ENCODE measurements around the gene ACAD11.
"Not testable (repeated sequence)": the region's sequence is repeated elsewhere in the genome, so short reads cannot be mapped to it uniquely, and the experiment has no call there.

ACAD11 gene

DNA sequence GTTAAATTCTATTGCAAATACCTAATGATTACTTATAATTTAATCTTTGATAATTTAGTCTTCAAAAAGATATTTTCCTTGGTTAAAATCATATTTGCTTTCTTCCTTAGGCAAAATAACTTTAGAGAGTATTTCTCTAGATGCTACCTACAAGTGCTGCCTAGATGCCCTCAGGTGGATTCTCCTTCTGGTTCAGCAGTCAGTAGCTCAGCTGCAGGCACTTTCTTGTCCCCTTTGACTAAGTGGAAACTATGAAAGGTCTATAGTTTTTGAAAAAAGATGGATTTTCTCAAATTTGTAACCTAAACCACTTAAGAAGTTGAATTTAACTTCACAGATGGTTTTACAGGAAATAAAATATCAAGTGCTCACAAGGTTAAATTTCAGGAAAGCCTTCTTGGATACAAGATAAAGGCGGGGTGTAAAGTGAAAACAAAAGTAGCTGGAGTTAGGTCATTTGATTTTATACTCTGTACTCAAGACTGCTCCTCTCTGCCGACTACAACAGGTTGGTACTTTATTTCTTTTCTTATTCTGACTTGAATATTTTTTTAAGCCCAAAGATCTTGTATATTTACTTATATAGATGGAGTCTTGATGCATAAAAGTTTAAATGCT lies 62.7 kb downstream of the ACAD11 start, which contains the start of gene ACKR4:
Gene ACKR4, plus strand, starts transcription at position 455 of the 618 bp plus-strand sequence. CDS start 3,128 bp downstream, outside the sequence.
- DNase-seq: no peak

DNA sequence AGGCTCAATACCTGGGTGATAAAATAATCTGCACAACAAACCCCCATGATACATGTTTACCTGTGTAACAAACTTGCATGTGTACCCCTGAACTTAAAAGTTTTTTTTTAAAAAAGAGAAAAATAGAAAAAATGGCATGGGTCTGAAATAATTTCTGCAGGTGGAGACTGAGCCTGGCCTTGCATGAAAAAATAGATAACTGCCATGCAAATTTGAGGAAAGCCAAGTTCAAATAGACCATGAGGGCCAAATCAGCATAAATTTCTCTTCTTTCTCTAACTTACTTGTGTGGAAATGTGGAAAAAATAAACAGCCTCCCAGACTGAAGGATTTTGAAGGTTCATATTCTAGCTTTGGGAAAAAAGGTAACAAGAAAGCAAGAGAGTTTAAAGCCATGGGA lies 63.3 kb downstream of the ACAD11 start:
- DNase-seq: no peak

DNA sequence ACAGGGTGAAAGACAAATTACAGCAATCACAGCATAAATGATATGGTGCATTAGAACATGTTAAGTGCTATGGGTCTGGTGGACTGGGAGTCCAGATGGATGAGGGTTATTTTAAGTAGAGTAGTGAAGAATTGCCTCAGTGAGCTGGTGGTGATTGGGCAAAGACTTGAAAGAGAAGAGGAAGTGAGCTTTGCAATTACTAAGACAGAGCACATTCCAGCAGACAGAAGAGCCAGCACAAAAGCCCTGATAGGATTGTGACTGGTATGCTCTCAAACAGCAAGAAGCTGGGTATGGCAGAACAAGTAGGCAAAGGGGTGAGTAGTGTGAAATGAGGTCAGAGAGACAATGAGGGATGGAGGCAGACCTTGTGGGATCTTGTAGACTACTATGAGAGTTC lies 64.6 kb downstream of the ACAD11 start:
- no peak for DNase-seq

DNA sequence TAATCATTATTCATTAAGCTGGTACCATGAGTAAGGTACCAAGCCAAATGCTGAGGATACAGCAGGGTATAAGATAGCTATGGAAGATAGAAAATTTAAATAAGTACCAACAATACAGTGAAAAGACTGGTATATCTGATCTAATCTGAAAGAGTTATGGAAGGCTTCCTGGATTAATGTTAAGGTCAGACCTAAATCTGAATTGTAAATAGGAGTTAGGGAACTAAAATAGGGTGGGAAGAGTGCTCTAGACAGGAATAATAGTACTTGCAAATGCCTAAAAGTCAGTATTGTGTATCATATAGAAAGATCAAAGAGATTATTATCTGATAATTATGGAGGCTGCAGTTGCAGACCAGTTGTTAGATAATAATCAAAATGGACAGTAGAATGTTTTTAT lies 65.1 kb downstream of the ACAD11 start:
- DNase-seq: no peak

DNA sequence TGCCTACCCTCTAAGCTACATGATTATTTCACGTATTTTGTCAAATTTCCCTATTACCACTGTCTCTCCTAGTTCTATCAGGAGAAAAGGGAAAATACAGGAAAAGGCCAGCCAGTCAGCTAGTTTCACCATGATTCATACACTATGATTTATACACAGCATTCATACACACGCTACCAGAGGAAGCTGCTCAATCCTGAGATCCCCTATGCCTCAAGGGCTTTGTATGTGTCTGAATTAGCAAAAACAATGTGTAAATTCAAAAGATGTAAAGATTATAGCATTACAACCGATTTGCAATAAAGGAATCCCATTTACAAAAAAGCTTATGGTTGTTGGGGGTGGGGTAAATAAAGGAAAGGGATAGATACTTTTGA lies 65.7 kb downstream of the ACAD11 start:
- DNase-seq: no peak

DNA sequence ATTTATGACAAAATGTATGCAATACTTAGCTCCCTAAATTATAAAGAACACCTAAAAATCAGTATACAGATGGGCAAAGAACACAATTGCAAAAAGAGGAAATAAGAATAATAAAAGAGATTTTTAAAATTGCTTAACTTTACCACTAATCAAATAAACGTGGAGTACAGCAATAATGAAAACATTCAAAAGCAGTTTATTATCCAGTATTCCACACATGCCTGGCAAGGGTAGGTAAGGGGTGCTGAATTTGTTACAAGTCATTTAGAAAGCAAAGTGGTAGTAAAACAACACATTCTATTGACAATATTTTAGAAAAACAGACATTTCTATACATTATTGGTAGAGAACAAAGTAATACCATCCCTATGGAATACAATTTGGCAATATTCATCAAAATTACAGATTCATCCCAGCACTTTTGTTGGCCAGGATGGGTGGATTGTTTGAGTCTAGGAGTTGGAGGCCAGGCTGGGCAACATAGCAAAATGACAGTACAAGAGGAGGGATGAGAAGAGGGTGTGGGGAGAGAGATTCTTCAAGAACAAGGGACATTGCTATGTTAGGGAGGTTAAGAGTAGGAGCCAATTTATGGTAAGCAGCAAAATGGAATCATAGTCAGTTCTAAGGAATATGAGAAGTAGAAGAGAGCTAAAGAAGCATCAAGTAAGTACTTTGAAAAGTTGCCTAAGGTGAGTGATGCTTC lies 66.2 kb downstream of the ACAD11 start:
- no peak for DNase-seq

DNA sequence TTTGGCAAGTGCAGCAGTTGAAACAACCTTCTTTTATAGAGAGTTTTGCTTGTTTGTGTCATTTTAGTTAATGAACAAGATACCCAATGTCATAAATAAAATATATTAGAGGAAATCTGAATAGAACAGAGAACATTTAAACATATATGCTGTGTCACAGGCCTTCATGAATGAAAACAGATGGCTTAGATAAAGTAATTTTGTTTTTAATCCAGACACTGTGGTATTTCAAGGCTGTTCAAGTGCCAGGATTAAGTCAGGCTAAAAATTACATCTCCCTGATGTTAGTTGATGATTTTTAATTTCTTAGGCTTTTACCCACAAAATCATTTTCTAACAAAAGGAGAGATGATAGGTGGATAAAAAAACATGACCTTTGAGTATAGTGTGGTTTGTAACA lies 67.4 kb downstream of the ACAD11 start:
- no peak for DNase-seq

DNA sequence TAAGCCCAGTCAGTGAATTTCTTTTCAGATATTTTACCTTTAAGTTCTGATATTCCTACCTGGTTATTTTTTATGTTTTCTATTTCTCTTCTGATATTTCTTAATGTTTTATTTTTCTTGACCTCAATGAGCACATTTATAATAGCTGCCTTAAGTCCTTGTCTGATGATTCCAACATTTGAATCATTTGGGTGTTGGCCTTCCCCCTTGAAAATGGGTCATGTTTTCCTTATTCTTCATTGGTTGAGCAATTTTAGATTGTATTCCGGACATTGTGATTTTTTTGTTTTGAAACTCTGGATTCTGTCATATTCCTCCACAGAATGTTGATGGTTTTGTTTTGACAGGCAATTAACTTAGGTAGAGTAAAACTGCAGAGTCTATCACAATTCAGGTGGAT lies 72.2 kb downstream of the ACAD11 start:
- no peak for DNase-seq

DNA sequence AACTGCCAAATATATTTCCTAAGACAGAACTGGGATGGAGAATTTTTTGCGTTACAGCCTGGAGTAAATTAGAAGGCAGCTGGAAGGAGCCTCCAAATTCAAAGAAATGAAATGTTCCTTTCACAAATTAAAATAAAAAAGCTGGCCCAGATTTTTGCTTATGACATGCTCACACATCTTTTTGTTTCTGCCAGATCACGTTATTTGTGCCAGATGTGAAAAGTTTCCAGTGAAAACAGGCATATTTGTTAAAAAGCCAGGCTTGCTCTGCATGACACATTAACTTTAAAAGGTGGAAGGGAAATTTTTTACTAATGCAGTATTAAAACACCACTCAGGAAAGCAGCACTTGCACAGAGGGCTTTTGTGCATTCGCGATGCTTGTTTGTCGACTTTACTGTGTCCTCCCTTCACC lies 85.8 kb downstream of the ACAD11 start:
- DNase-seq: no peak

DNA sequence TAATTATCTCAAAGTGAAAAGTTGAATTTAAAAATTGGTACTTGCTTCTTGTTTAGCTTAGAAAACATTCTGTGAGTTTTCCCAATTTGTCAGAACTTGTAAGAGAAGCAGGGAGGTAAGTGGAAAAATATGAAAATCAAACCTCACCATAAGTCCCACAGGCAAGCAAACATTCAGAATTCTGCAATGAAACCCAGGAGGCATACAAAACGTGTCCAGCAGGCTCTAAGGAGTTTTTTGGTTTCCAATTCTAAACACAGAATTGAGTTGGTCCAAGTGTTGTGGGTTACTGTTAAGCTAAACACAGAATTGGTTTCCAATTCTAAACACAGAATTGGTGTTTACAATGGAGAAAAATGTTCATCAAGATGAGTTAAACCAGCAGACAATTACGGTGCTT lies 89.6 kb downstream of the ACAD11 start:
- no peak for DNase-seq

DNA sequence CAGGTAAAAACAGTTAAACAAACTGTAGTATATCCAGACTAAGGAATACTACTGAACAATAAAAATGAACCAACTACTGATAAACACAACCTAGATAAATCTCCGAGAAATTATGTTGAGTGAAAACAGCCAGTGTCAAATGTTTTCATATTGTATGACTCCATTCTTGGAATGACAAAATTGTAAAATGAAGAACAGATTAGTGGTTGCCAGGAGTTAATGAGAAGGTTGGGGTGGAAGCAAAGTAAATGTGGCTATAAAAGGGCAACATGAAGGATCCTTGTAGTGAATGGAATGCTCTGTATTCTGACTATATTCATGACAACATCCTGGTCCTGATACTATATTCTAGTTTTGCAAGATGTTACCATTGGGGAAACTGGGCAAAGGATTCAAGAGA lies 90.0 kb downstream of the ACAD11 start:
- no peak for DNase-seq

DNA sequence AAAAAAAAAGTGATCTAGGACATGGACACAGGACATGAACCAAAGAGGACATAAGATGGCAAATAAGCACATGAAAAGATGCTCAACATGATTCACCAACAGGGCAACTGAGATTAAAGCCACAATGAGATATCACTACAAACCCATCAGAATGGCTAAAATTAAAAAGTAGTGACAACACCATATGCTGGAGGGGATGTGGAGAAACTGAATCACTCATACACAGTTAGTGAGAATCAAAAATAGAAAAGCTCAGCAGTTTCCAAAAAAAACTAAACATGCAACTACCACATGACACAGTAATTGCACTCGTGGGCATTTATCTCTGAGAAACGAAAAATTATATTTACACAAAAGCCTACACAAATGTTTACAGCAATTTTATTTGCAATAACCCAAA lies 90.5 kb downstream of the ACAD11 start:
- DNase-seq: no peak

DNA sequence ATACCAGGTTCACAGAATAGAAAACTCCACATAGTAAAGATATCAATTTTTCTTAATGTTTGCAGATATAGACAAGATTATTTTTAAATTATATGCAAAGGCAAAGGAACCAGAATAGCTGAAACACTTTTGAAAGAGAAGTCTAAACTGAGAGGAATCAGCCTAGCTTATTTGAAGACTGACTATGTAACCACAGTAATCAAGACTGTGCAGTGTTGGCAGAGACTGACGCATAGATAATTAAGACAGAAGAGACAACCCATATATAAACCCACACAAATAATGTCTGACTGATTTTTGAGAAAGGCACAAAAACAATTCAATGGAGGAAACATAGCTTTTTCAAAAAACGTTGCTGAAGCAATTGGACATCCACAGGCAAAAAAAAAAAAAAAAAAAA lies 91.2 kb downstream of the ACAD11 start:
- DNase-seq: no peak

DNA sequence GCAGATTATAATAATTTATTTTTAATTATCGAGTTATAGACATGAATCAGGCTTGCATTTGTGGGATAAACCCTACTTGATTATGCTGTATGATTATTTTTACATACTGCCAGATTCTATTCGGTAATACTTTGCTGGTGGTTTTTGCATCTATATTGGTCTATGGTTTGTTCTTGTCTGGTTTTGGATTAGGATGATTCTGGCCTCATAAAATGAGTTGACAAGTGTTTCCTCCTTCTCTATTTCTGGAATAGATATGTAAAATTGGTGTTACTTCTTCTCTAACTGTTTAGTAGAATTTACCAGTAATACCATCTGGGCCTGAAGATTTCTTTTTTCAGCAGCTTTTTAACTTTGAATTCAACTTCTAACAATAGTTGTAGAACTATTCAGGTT lies 95.5 kb downstream of the ACAD11 start:
- no peak for DNase-seq

DNA sequence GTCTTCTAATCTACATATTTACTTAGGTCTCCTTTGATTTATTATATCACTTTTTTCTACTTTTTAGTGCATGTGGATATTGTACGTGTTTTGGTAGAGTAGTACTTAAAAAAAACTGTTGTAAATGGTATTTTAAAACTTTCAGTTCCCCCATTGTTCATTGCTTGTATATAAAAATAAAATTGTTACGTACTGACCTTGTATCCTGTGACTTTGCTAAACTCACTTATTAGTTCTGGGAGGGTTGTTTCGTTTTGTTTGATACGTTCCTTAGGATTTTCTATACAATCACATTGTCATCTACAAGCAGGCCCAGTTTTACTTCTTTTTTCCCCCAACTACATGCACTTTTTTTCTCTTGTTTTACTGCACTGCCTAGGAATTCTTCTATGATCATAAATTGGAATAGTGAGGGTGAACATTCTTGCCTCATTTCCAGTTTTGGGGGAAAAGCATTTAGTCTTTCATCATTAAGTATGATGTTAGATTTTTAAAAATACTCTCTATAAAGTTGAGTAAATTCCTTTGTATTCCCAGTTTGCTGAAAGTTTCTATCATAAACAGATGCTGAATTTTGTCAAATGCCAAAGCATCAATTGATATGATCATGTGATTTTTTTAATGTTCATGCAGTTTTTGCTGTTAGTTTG lies 96.1 kb downstream of the ACAD11 start:
- DNase-seq: no peak

DNA sequence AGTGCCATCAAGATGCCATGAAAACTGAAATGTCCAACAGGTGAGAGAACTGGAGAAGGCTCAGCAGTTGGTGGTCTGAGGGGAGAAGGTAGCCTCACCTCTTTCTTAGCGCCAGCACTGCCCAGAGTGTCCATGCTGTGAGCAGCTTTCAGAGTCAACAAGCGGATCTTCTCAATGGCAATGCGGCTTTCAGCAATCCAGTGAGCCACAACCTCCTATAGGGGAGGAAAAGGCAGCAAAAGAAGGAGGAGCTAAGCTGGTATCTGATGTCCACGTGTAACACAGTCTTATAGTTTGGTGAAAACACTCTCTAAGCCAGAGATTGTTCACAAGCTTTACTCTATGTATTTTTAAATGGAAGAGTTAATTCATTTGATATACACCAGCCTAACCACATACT lies 98.6 kb downstream of the ACAD11 start:
- peak; percentile 91 for DNase-seq

DNA sequence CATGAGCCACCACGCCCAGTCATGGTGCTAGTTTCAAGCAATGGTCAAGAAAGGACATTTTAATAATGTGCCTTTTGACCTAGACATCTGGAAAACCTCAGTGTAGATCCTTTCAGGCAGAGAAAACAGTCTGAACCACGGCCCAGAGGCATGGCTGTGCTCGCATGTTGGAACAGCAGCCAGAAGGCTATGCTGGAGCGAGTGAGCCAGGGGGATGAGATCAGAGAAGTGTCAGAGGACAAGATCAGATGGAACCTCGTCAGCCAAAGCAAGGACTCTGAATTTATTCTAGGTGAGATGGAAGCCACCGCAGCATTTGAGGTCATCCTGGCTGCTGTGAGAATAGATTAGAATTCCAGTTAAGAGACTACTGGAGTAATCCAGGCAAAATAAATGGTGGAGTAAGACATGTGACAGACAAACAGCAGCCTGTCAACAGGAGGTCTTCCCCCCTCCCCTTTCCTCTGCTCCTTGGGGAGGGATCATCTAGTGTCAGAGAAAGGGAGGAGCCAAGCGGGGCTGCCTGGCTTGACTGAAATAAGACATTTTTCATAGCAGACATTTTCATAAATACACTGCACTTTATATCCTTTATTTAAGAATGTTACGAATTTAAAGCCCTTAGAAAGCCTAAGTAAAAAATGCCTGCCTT lies 103.0 kb downstream of the ACAD11 start:
- no peak for DNase-seq

DNA sequence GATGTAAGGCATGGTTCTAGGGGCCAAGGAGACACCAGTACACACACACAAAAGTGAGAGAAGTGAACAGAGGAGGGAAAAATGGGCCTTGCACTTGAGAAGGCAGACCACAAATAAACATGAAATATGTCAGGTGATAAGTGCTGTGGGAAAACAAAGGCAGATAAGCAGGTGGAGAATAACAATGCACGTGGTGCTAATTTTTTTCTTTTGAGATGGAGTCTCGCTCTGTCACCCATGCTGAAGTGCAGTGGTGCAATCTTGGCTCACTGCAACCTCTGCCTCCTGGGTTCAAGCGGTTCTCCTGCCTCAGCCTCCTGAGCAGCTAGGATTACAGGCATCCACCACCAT lies 103.6 kb downstream of the ACAD11 start:
- DNase-seq: not testable (repeated sequence)

DNA sequence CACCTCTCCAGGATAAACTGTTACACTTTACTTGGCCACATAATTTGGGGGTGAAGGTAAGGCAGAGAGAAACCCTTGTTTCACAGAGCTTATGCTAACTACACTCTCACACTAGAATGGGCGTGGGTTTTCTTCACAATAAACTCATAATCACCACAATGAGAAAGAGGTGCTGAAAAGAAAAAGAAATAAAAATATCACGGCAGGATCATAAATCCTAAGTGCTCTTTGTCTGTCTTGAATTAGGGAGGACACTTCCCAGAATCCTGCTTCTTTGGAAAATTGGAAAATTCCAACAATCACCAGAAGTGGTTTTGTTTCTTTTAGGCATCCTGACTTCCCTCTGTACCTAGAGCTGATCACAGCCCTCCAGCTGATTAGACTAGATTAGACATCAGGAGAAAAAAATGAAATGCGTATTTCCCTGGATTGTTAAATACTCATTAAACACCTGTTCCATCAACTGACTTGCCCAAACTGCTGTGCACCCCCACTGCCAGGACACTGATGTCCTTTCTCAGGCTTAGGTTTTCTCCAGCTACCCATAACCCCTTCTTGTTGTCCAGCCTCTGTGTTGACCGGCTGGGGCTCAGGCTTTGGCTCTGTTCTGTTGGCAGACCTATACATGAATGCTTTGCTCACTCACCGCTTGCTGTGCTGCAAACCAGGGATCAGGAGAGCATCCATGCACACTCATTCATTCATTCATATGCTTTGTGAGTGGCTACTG lies 104.1 kb downstream of the ACAD11 start:
- no peak for DNase-seq

DNA sequence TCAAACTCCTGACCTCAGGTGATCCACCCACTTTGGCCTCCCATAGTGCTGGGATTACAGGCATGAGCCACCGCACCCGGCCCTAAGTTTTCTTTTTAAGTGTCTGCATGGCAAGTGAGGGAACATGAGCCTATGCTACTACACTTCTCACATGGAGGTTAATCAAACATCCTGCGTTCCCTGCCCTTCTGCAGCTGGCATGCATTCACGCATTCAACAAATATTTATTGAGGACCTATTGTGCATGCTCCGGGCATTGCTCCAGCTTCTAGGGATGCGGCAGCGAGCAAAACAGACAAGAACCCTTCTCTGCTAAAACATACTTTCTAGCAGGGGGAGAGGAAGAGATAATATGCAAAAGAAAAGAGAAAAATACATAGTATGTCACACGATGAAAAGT lies 105.2 kb downstream of the ACAD11 start:
- peak; percentile 20 for DNase-seq

DNA sequence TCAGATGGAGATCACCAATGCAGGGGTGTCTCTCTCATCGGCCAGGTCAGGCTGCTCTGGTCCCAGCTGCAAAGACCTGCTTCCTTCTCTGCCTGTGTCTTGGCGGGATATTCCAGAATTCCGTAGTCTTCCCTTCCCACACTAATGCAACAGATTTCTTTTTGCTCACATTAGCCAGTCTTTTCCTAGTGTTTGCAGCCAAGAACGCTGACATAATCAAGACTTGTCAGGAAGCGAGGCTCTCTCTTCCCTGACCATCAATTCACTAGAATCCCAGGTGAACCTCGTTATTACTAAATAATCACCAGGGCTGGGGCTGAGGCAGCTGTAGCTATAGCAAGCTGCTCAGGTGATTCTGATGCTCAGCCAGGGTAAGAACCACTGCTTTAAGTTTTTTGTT lies 105.8 kb downstream of the ACAD11 start:
- DNase-seq: no peak

DNA sequence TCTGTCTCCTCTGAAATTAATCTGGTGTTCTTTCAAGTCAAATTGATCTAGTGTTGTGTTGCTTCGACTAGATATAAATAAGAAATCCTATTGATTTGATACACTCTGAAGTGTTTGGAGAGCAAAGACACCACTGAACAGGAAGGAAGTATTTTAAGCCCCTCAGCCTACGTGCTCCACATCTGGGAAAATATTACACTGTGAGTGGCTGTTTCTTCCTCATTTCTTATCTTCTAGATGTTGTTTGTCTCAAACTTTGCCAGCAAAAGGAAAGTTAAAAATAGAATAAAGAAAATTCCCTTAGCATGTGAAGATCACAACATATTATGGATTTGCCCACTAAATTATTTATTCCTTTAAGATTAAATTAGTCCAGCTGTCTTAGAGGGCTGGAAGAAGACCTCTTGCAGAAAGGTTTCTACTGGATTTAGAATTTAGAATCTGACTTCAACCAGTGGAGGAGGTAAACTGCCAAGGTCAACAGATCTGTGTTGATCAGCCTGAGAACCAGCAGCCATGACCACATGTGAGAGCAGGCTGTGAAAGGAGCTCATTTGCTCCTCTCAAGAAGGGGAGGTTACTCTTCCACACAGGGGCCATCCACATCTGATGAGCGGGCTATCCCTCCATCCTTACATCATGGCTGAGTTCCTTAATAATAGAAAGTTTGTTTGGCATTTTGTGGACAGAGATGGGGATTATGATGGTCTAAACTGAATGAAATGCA lies 108.9 kb downstream of the ACAD11 start:
- no peak for DNase-seq

Measured in DMS79 (cell line).